Spleen (tissue), 11 donors: ENCODE results near the gene OR51M1. TPM values are rescaled to one million over a fixed set of nuclear protein-coding genes. Genes with fewer than 3 reads are reported as not detected.

Experiments
- DNase-seq: peaks from one replicate; pipeline ENCODE4 v3.0.0-alpha.2; 2020
- H3K27ac ChIP-seq, 8 donors: fragments of 200-600 bp; sonication (generic) in 7 of 8; 1 replicate in 4 of 8; 2 replicates in 4 of 8; pipeline versions ENCODE4 v1.5.0 to v1.8.0; 2016 to 2021; ENCODE audit warnings: inconsistent platforms in 4 of 8, mild to moderate bottlenecking in 4 of 8, moderate library complexity in 1 of 8
- H3K27me3 ChIP-seq, 7 donors: fragments of 200-600 bp; sonication (generic) in 6 of 7; replicated peaks in 1 of 7; 1 replicate in 4 of 7; 2 replicates in 3 of 7; pipeline versions ENCODE4 v1.5.0 to v1.8.0; 2016 to 2021; ENCODE audit warnings: inconsistent platforms in 3 of 7, mild to moderate bottlenecking in 1 of 7
- H3K36me3 ChIP-seq, 6 donors: fragments of 200-600 bp; sonication (generic) in 5 of 6; 1 replicate in 4 of 6; 2 replicates in 2 of 6; pipeline versions ENCODE4 v1.5.0 to v1.8.0; 2016 to 2021; ENCODE audit warnings: inconsistent platforms in 2 of 6
- H3K4me1 ChIP-seq, 6 donors: fragments of 200-600 bp; sonication (generic) in 5 of 6; 1 replicate in 3 of 6; 2 replicates in 3 of 6; pipeline versions ENCODE4 v1.5.0 to v1.8.0; 2016 to 2021; ENCODE audit warnings: inconsistent platforms in 3 of 6
- H3K4me3 ChIP-seq, 8 donors: fragments of 200-600 bp; sonication (generic) in 7 of 8; 1 replicate in 4 of 8; 2 replicates in 4 of 8; pipeline versions ENCODE4 v1.5.0 to v1.8.0; 2016 to 2021; ENCODE audit warnings: inconsistent platforms in 4 of 8, mild to moderate bottlenecking in 4 of 8, moderate library complexity in 2 of 8
- H3K9me3 ChIP-seq, 8 donors: fragments of 200-600 bp; sonication (generic) in 7 of 8; 1 replicate in 4 of 8; 2 replicates in 4 of 8; pipeline versions ENCODE4 v1.5.0 to v1.8.0; 2016 to 2021; ENCODE audit warnings: inconsistent platforms in 4 of 8
- POLR2A ChIP-seq, 3 donors: fragments of 450-650 bp; IDR thresholded peaks; one replicate each; pipeline ENCODE4 v1.5.1; 2017; ENCODE audit warnings: antibody characterized with exemption in 3 of 3, mild to moderate bottlenecking in 1 of 3
- POLR2AphosphoS5 ChIP-seq, 3 donors: sonication (generic); formaldehyde crosslinking; IDR thresholded peaks; one replicate each; pipeline ENCODE4 v1.5.1; 2017; ENCODE audit warnings: antibody characterized with exemption in 3 of 3
- WGBS, 5 donors: extraction: QIAGEN DNeasy Blood & Tissue Kit in 3 of 5; methylation state at CpG; one replicate each; pipeline versions ENCODE4 v1.1.5 to v1.1.7; 2013 to 2018; 5-methylcytosine and 5-hydroxymethylcytosine counted together
- intact Hi-C: fragments of 100-400 bp; cut with DNase I; formaldehyde crosslinking; loops from one replicate; pipeline ENCODE4 v1.15.0; 2023; ENCODE audit warnings: low total_unique reads
- polyA plus RNA-seq, 3 donors: library from polyadenylated mRNA; stranded (reverse); fragments of 200-250 nt; gene quantifications; one replicate each; pipeline ENCODE4 v1.2.1, GENCODE V29; 2013
- small RNA-seq, 4 donors: library from RNA; depleted of rRNA; stranded (forward); fragments of <200 nt; gene quantifications; one replicate each; pipeline ENCODE3, GENCODE V24; 2016
- total RNA-seq, 7 donors: library from RNA; depleted of rRNA in 3 of 7; stranded (reverse); fragments of >200 nt in 3 of 7; fragmentation: NEBNext Ultra II Directional in 4 of 7; extraction: Animal tissue kit (Norgen Biotek cat#: 25700) in 4 of 7; gene quantifications; one replicate each; pipeline versions ENCODE4 v1.1.0 to v1.2.1, GENCODE V29; 2016 to 2021
- TF ChIP-seq, protein P1 (sequence below), 11 experiments: fragments of 200-600 bp in 7 of 11; fragments of 450-650 bp in 4 of 11; sonication (generic) in 4 of 11; IDR thresholded peaks in 8 of 11; conservative IDR thresholded peaks in 3 of 11; 1 replicate in 7 of 11; 2 replicates in 4 of 11; pipeline versions ENCODE4 v1.4.0 to v1.8.0; 2016 to 2021; ENCODE audit warnings: antibody characterized with exemption in 11 of 11, inconsistent platforms in 4 of 11, mild to moderate bottlenecking in 1 of 11
- donor health status: healthy with polysubstance abuse.
- donor health status: DM: no; HTN: no; CAD: no; lungs with moderate emphysema.
- donor health status: DM: no; HTN: no; CAD: no.
- donor health status: Bipolar disorder and iron deficiency.
- donor health status: healthy.
- donor health status: DM: no; HTN: no; CAD: no.
- donor health status: DM: yes; HTN: yes; CAD: no.

Gene OR51M1
- total and polyA plus RNA-seq, 10 donors: not detected

DNA sequence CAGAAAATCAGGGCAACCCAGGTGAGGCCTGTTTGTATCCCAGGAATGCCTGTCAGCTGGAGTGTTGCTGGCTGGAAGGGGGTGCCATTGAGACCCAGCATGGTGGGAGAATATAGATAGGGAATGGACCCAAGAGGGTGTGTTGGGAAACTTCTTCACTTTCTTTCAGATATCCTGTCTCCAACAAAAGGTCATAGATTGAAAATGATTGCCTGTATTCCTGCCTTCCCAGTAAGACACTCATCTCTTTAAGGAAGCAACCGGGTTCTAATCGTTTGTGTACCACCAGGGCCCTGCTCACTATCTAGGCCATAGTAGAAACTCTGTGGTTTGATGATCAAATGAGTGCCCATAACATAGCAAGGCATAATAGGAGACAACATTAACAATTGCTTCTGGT, 57.8 kb downstream of the OR51M1 start, which contains the start of gene OR51I1:
OR51I1 (minus strand) TSS at position 101 of the 400 bp plus-strand sequence; CDS start at position 101, 0 bp downstream.
- Histone ChIP-seq H3K4me3 (no peak within 1 kb of the TSS), H3K36me3 (no peaks in the 10 kb centered on the region), H3K4me1 (no peaks in the 10 kb centered on the region), H3K9me3 (no peaks in the 10 kb centered on the region), H3K27me3 (no peaks in the 10 kb centered on the region), H3K27ac (no peak within 1 kb of the TSS)
- DNase-seq: no peak
- TF ChIP-seq, protein P1, sequence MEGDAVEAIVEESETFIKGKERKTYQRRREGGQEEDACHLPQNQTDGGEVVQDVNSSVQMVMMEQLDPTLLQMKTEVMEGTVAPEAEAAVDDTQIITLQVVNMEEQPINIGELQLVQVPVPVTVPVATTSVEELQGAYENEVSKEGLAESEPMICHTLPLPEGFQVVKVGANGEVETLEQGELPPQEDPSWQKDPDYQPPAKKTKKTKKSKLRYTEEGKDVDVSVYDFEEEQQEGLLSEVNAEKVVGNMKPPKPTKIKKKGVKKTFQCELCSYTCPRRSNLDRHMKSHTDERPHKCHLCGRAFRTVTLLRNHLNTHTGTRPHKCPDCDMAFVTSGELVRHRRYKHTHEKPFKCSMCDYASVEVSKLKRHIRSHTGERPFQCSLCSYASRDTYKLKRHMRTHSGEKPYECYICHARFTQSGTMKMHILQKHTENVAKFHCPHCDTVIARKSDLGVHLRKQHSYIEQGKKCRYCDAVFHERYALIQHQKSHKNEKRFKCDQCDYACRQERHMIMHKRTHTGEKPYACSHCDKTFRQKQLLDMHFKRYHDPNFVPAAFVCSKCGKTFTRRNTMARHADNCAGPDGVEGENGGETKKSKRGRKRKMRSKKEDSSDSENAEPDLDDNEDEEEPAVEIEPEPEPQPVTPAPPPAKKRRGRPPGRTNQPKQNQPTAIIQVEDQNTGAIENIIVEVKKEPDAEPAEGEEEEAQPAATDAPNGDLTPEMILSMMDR (IDR thresholded peaks at IDR 0.05 in 8 of 11, conservative IDR thresholded peaks at IDR 0.05 in 3 of 11): no peak
- TF ChIP-seq POLR2AphosphoS5 (IDR thresholded peaks at IDR 0.05): no peak
- TF ChIP-seq POLR2A (IDR thresholded peaks at IDR 0.05): no peak
- intact Hi-C loops: no loop called here
- WGBS, 5 donors: 28 to 50% (median 37%) methylated on average over 2 of the region's 2 CpGs

Small RNAs within 50 kb of the gene (small RNA-seq; reads per million reads assigned to genes)
- gene AC104389.3: 0 reads per million in 4 donors

Other genes starting within 250 kb of the OR51M1 start
- not detected for gene OR52A5, start 245.5 kb upstream of the OR51M1 start, total RNA-seq
- not detected for gene OR52A5, start 245.5 kb upstream of the OR51M1 start, polyA plus RNA-seq
- gene OR52A1, start 229.1 kb upstream of the OR51M1 start, total RNA-seq: not detected
- gene OR52A1, start 229.1 kb upstream of the OR51M1 start, polyA plus RNA-seq: not detected
- not detected for gene OR51V1, start 183.1 kb upstream of the OR51M1 start, total RNA-seq
- not detected for gene OR51V1, start 183.1 kb upstream of the OR51M1 start, polyA plus RNA-seq
- gene HBB, start 156.7 kb upstream of the OR51M1 start, total RNA-seq: over 10,000 TPM in 2 of 7 donors, 1,000 to 10,000 TPM in 3, 100 to 1,000 TPM in 2; 465 to 40,257 (median 5,354) TPM
- 1,000 to 10,000 TPM in 1 of 3 donors, 100 to 1,000 TPM in 2; 107 to 1,699 (median 207) TPM for gene HBB, start 156.7 kb upstream of the OR51M1 start, polyA plus RNA-seq
- 100 to 1,000 TPM in 1 of 7 donors, 10 to 100 TPM in 3, 1 to 10 TPM in 3; 1.5 to 327 (median 20.6) TPM for gene HBD, start 149.3 kb upstream of the OR51M1 start, total RNA-seq
- gene HBD, start 149.3 kb upstream of the OR51M1 start, polyA plus RNA-seq: 10 to 100 TPM in 1 of 3 donors, 1 to 10 TPM in 2; 1.0 to 12.5 (median 1.5) TPM
- gene HBG1, start 134.0 kb upstream of the OR51M1 start, total RNA-seq: 10 to 100 TPM in 1 of 7 donors, 1 to 10 TPM in 1, not detected in 5; 1.2 to 15.0 TPM
- gene HBG1, start 134.0 kb upstream of the OR51M1 start, polyA plus RNA-seq: under 1 TPM in 1 of 3 donors, not detected in 2; 0.21 TPM
- gene HBG2, start 129.0 kb upstream of the OR51M1 start, total RNA-seq: 10 to 100 TPM in 2 of 7 donors, 1 to 10 TPM in 3, not detected in 2; 1.3 to 19.6 (median 9.1) TPM
- gene HBG2, start 129.0 kb upstream of the OR51M1 start, polyA plus RNA-seq: 1 to 10 TPM in 1 of 3 donors, under 1 TPM in 1, not detected in 1; 0.29 to 4.2 TPM
- 1 to 10 TPM in 1 of 7 donors, under 1 TPM in 1, not detected in 5; 0.64 to 1.8 TPM for gene HBE1, start 113.9 kb upstream of the OR51M1 start, total RNA-seq
- under 1 TPM; 0.21 to 0.37 (median 0.32) TPM for gene HBE1, start 113.9 kb upstream of the OR51M1 start, polyA plus RNA-seq
- not detected for gene OR51B4, start 81.9 kb upstream of the OR51M1 start, total RNA-seq
- not detected for gene OR51B4, start 81.9 kb upstream of the OR51M1 start, polyA plus RNA-seq
- not detected for gene OR51B2, start 59.5 kb upstream of the OR51M1 start, total RNA-seq
- not detected for gene OR51B2, start 59.5 kb upstream of the OR51M1 start, polyA plus RNA-seq
- 1 to 10 TPM in 3 of 7 donors, under 1 TPM in 4; 0.44 to 3.0 (median 0.89) TPM for gene OR51B5, start 40.3 kb upstream of the OR51M1 start, total RNA-seq
- not detected for gene OR51B5, start 40.3 kb upstream of the OR51M1 start, polyA plus RNA-seq
- gene OR51B6, start 32.3 kb upstream of the OR51M1 start, total RNA-seq: not detected
- not detected for gene OR51B6, start 32.3 kb upstream of the OR51M1 start, polyA plus RNA-seq
- not detected for gene OR51Q1, start 38.3 kb downstream of the OR51M1 start, total RNA-seq
- not detected for gene OR51Q1, start 38.3 kb downstream of the OR51M1 start, polyA plus RNA-seq
- under 1 TPM in 2 of 7 donors, not detected in 5; 0.40 to 0.73 TPM for gene OR51I1, start 57.7 kb downstream of the OR51M1 start, total RNA-seq
- not detected for gene OR51I1, start 57.7 kb downstream of the OR51M1 start, polyA plus RNA-seq
- not detected for gene OR51I2, start 65.5 kb downstream of the OR51M1 start, total RNA-seq
- gene OR51I2, start 65.5 kb downstream of the OR51M1 start, polyA plus RNA-seq: not detected
- not detected for gene OR52D1, start 104.9 kb downstream of the OR51M1 start, total RNA-seq
- gene OR52D1, start 104.9 kb downstream of the OR51M1 start, polyA plus RNA-seq: not detected
- 1 to 10 TPM in 3 of 7 donors, under 1 TPM in 4; 0.29 to 3.7 (median 0.52) TPM for gene UBQLN3, start 126.1 kb downstream of the OR51M1 start, total RNA-seq
- gene UBQLN3, start 126.1 kb downstream of the OR51M1 start, polyA plus RNA-seq: not detected
- 1 to 10 TPM in 4 of 7 donors, under 1 TPM in 3; 0.87 to 2.3 (median 1.1) TPM for gene UBQLNL, start 132.9 kb downstream of the OR51M1 start, total RNA-seq
- gene UBQLNL, start 132.9 kb downstream of the OR51M1 start, polyA plus RNA-seq: under 1 TPM; 0.33 to 0.93 (median 0.74) TPM
- 1 to 10 TPM in 3 of 7 donors, under 1 TPM in 4; 0.27 to 3.3 (median 0.80) TPM for gene OR52H1, start 164.7 kb downstream of the OR51M1 start, total RNA-seq
- not detected for gene OR52H1, start 164.7 kb downstream of the OR51M1 start, polyA plus RNA-seq
- not detected for gene OR52B6, start 197.1 kb downstream of the OR51M1 start, total RNA-seq
- gene OR52B6, start 197.1 kb downstream of the OR51M1 start, polyA plus RNA-seq: not detected
- gene TRIM6, start 212.8 kb downstream of the OR51M1 start, total RNA-seq: 1 to 10 TPM; 1.4 to 6.1 (median 4.3) TPM
- 1 to 10 TPM in 2 of 3 donors, under 1 TPM in 1; 0.72 to 2.7 (median 1.1) TPM for gene TRIM6, start 212.8 kb downstream of the OR51M1 start, polyA plus RNA-seq
- gene TRIM34, start 241.2 kb downstream of the OR51M1 start, total RNA-seq: 10 to 100 TPM; 13.7 to 21.8 (median 17.7) TPM
- 10 to 100 TPM in 2 of 3 donors, 1 to 10 TPM in 1; 9.5 to 14.0 (median 10.5) TPM for gene TRIM34, start 241.2 kb downstream of the OR51M1 start, polyA plus RNA-seq